ENCODE measurements around the gene NCOA4.
"Not testable (repeated sequence)": the region's sequence is repeated elsewhere in the genome, so short reads cannot be mapped to it uniquely, and the experiment has no call there.

NCOA4 gene

GRCh38 chr10:45978554-45978953 lies 51.9 kb downstream of the NCOA4 start:
- DNase-seq, result not testable (repeated sequence)

DNA sequence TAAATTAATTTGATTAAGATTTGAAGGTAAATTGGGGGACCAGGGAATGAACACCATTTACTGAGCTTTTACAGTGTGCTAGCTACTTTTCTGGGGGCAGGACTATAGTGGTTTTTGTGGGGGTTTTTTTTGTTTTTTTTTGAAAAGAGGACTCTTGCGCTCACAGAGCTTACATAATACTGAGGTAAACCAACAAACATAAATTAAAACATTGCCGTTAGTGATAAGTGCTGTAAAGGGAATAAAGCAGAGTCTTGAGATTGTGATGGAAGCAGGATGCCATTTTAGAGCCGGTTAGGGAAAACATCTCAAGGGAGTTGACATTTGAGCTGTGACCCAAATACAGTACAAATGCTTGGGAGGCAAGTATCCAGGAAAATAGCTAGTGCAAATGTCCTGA lies 56.4 kb downstream of the NCOA4 start:
- not testable (repeated sequence) for DNase-seq

DNA sequence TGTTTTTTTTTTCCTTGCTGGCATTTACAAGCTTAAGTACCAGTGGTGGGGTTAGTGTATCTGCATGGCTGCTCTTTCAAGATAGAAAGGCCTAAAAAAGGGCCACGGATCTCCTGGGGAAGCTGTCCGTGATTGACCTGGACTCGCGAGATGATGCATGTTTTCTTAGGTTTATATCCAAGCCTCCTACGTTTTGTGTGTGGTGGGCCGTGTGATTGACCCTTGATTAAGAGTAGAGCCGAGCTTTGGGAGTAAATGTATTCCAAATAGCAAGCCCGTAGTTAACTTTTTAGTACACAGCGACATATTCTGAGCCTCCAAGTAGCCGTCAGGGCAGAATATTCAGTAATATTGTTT lies 57.6 kb downstream of the NCOA4 start:
- not testable (repeated sequence) for DNase-seq

- peak; percentile 39 for DNase-seq
These were observed 58.2 kb downstream of the NCOA4 start, which contains the start of gene TIMM23 for GRCh38 chr10:45972106-45972812. TSS of gene TIMM23 (plus strand) at chr10:45972489. CDS start at chr10:45972625, 136 bp downstream.

DNA sequence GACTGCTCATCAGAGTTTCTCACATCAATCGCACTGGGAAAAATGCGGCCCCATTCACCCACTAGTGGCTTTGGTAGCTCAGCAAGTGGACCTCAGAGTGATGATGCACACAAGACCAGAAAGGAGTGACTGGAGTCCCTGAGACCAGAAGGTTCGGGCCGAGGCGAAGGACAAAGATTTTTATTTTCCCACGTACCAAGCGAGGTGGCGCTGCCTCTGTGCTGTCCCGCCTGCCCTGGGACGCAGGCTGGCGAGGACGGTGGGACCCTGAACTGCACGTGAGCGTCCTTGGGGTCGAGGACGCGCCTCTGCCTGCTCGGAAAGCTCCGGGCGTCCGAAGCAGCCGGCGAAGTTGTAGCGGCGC lies 58.7 kb downstream of the NCOA4 start:
- not testable (repeated sequence) for DNase-seq

DNA sequence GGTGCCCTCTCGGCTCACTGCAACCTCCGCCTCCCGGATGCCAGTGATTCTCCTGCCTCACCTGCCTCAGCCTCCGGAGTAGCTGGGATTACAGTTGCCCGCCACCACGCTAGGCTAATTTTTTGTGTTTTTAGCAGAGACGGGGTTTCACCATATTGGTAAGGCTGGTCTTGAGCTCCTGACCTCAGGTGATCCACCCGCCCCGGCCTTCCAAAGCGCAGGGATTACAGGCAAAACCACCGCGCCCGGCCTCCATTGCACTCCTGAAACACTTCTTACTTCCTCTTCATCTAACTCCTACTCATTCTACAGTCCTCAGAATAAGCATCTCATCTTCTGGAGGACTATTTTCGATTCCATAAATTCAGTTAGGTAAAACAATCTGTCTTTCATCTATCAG lies 59.4 kb downstream of the NCOA4 start:
- not testable (repeated sequence) for DNase-seq

GRCh38 chr10:45962686-45963452 lies 67.6 kb downstream of the NCOA4 start:
- DNase-seq, result not testable (repeated sequence)

GRCh38 chr10:45957928-45958327 lies 72.5 kb downstream of the NCOA4 start:
- not testable (repeated sequence) for DNase-seq

DNA sequence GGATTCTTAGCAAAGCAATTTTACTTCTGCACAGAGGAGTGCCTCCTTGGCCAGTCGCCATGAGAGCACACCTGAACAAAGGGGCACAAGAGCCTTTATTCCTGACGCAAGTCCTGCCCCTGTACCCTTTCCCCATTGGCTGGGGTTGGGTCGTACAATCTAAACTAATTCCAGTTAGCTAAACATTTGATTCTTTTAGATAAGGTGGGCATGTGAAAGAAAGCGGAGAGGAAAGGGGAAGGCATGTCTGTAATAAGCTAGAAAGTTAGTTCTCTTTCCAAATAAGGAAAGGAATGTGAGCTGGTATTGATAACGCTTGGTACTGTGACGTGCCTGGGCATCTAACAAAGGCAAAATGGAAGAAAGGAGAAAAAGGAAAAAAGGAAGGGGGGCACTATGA lies 73.8 kb downstream of the NCOA4 start:
- not testable (repeated sequence) for DNase-seq
